Measurements from ENCODE around the gene AP1M1.
"Not testable (repeated sequence)": the region's sequence is repeated elsewhere in the genome, so short reads cannot be mapped to it uniquely, and the experiment has no call there.

Gene AP1M1

DNA sequence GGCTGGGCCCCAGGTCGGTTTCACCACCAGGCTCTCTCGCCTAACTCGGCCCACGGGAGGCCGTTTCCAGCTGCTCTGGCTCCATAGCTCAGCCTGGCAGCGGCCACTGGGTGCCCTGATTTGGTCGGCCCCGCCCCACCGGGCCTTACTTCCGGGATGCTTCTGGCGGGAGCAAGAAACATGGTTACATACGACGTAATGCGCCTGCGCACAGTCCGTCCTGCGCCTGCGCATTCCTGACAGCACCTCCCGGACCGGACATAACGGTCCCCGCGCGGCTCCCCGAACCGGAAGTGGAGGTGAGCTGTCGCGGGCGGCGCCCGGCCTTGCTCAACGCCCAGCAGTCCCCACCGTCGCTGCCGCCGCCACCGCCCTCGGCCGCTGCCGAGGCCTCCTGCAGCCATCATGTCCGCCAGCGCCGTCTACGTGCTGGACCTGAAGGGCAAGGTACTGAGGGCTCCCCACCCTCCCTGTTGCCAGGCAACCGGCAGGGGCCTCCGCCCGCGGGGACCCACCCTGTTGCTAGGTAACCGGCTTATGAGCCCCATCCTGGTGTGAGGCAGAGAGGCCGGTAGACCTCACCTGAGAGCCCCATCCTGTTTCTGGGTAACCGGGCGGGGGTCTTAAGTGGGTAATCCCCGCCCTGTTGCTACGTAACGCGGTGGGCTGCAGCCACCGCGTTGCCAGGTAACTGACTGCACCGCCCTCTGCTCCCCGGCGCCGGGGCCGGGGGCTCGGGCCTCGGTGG lies at the start of gene AP1M1:
Gene AP1M1 (plus strand): TSS at position 290 of the 748 bp plus-strand sequence. CDS start 116 bp downstream, at position 406.
- DNase-seq (ENCODE audit: low read depth in 2 of 2): peak; percentile 96 to 99

- no peak for DNase-seq (ENCODE audit: low read depth in 2 of 2)
These were observed 49.1 kb upstream of the AP1M1 start for GRCh38 chr19:16148443-16149229.

DNA sequence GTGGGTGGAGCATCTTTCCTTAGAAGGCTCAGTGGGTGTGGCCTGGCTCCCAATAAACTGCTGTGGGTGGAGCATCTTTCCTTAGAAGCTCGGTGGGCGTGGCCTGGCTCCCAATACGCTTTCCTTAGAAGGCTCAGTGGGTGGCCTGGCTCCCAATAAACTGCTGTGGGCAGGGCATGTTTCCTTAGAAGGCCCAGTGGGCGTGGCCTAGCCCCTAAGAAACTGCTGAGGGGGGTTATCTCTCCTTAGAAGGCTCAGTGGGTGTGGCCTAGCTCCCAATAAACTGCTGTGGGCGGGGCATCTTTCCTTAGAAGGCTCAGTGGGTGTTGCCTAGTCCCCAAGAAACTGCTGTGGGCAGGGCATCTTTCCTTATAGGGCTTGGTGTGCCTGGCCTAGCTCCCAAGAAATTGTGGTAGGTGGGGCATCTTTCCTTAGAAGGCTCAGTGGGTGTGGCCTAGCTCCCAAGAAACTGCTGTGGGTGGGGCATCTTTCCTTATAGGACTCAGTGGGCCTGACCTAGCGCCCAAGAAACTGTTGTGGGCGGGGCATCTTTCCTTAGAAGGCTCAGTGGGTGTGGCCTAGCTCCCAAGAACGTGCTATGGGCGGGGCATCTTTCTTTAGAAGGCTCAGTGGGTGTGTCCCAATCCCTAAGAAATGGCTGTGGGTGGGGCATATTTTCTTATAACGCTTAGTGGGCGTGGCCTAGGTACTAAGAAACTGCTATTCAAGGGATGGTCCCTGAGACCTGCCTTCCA lies 44.0 kb upstream of the AP1M1 start:
- DNase-seq (ENCODE audit: low read depth in 2 of 2): no peak

DNA sequence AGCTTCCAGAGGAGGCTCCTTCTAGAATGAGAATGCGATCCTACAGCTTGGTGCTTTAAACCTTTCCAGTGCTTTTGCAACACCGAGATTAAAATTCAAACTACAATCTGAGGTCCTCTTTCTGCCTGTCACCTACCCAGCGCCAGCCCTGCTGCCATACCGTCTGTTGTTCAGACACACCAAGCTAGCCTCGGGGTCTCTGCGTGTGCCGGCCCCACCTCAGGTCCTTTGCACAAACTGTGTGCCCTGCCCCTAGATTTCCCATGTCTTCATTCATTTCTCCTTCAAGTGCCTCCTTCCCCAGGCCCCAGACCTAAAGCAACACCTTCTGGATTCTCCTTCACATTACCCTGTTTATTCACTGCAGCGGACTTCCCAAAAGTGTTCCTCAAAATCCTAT lies 43.2 kb upstream of the AP1M1 start:
- DNase-seq (ENCODE audit: low read depth in 2 of 2): no peak

DNA sequence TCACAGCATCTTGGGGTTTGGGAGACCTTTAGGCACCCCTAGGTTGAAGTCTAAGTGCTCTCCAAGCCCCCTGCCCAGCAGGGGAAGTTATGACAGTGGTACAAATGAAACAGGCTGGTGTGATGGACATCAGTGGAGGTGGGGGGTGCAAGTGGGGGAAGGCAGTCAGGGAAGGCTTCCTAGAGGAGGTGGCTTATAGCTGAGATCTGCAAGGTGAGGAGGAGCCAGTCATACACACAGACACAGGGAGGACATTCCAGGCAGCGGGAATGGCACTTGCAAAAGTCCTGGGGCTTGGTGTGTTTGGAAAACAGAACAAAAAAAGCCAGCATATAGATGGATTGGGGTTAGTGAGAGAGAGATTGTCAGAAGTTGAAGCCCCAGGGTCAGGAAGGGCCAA lies 42.6 kb upstream of the AP1M1 start:
- no peak for DNase-seq (ENCODE audit: low read depth in 2 of 2)

DNA sequence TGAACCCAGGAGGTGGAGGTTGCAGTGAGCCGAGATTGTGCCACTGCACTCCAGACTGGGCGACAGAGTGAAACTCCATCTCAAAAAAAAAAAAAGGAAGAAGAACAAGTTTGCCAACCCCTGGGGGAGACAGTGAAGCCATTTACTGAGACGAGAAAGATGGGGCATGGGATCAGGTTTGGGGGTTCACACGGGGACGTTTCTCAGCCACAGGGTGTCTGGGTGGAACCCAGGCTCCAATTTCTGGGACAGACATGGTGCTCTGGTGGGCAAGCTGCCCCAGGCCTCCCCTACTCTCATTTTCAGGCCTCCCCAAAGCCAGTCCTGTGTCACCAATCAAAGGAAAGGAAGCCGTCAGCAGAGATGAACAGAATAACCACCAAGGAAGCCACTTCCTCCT lies 40.8 kb upstream of the AP1M1 start:
- DNase-seq (ENCODE audit: low read depth in 2 of 2): no peak

DNA sequence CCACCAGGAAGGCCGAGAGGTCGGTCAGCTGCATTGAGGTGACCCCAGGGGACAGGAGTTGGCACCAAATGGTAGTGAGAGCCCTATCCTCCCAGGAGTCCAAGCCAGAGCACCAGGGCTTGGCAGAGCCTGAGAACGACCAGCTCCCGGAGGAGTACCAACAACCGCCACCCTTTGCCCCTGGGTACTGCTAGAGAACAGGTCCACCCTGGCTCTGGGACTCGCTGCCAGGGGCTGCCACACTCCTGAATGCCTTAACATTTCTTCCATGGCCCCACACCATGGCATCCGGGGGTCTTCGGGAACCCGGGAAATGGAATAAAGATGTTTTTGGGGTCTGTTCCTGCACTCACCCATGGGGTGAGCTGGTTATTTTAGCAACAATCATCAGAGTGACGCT lies 40.1 kb upstream of the AP1M1 start:
- DNase-seq (ENCODE audit: low read depth in 2 of 2): no peak

- DNase-seq (ENCODE audit: low read depth in 2 of 2): no peak
These were observed 38.1 kb upstream of the AP1M1 start for GRCh38 chr19:16159655-16160054.

DNA sequence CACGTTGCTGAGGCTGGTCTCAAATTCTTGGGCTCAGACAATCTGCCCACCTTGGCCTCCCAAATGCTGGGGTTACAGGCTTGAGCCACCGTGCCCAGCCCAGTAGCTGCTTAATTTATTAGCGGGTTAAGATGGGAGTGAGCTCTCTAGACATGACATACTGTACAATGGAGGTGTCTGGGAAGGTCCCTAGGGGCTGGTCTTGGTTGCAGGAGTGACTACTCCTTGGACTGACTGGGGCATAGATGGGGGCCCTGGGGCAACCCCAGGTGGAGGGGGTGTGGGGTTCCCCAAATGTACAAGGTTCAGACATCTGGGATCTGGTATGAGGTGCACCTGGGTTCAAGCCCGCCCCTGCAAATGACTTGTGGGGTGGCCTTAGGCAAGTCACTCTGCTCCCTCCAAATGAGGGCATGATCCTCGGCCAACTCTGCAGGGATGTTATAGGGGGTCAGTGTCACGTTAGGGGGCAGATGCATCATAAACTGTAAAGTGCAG lies 37.2 kb upstream of the AP1M1 start:
- no peak for DNase-seq (ENCODE audit: low read depth in 2 of 2)

- peak in 1 of 2 donors; percentile 16 for DNase-seq (ENCODE audit: low read depth in 2 of 2)
These were observed 36.7 kb upstream of the AP1M1 start for GRCh38 chr19:16160943-16161560.

- DNase-seq (ENCODE audit: low read depth in 2 of 2): no peak
These were observed 35.9 kb upstream of the AP1M1 start for GRCh38 chr19:16161840-16162239.

GRCh38 chr19:16164222-16164890 lies 33.4 kb upstream of the AP1M1 start:
- DNase-seq (ENCODE audit: low read depth in 2 of 2): no peak

- no peak for DNase-seq (ENCODE audit: low read depth in 2 of 2)
These were observed 31.3 kb upstream of the AP1M1 start for GRCh38 chr19:16166417-16166816.

DNA sequence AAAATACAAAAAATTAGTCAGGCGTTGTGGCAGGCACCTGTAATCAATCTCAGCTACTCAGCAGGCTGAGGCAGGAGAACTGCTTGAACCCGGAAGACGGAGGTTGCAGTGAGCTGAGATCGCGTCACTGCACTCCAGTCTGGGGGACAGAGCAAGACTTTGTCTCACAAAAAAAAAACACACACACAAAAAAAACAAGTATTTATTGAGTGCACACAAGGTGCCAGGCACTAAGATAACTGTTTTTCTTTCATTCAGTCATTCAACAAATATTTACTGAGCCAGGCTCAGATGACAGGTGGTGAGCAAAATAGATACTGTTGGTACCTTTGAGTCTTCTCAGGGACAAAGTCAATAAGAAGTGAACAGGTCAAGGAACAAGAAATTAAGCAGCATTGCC lies 30.7 kb upstream of the AP1M1 start:
- no peak for DNase-seq (ENCODE audit: low read depth in 2 of 2)

DNA sequence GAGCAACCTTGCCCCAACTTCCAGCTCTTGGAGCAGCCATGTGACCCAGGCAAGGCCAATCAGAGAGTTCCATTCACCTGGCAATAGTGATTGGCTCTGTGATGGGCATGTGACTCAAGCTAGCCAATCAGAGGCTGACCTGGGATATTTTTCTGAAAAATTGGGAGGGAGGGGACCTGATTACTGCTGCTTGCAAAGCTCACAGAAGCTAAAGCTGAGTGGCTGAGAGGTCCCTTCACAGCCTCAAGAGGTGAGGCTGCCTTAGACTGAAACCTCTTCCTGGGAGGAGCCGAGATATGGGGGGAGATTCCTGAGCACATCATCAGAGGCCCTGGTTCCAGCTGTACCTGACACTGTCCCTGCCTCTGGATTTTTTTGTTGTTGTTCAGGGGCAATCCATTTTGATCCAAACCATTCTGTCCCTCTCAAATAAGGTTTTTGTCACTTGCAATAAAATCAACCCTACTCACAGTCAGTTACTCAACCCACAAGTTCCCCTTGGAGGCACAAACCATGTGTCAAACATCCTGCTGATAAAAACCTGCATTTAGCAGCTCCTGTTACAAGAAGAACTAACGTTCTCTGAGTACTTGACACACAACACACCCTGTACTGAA lies 29.1 kb upstream of the AP1M1 start:
- DNase-seq (ENCODE audit: low read depth in 2 of 2): no peak

- DNase-seq (ENCODE audit: low read depth in 2 of 2): no peak
These were observed 27.6 kb upstream of the AP1M1 start for GRCh38 chr19:16170134-16170533.

DNA sequence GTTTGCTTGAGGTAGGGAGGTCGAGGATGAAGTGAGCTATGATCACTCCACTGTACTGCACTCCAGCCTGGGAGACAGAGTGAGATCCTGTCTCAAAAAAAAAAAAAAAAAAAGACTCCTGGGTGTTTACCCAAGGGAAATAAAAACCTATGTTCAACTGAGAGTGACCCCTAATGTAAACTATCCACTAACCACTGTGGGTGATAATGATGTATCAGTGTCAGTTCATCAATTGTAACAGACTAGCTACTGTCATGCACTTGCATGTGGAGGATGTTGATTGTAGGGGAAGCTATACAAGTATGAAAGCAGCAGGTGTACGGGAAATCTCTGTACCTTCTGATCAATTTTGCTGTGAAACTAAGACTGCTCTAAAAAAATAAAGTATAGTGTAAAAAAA lies 21.8 kb upstream of the AP1M1 start:
- DNase-seq (ENCODE audit: low read depth in 2 of 2): no peak

DNA sequence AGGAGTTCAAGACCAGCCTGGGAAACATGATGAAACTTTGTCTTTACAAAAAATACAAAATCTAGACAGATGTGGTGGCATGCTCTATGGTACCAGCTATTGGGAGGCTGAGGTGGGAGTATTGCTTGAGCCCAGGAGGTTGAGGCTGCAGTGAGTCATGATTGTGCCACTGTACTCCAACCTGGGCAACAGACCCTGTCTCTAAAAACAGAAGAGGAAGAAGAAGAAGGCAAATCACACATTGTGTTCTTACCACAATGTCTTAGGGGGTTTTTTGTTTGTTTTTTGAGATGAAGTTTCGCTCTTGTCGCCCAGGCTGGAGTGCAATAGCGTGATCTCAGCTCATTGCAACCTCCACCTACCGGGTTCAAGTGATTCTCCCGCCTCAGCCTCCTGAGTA lies 18.8 kb upstream of the AP1M1 start:
- not testable (repeated sequence) for DNase-seq (ENCODE audit: low read depth in 2 of 2)

DNA sequence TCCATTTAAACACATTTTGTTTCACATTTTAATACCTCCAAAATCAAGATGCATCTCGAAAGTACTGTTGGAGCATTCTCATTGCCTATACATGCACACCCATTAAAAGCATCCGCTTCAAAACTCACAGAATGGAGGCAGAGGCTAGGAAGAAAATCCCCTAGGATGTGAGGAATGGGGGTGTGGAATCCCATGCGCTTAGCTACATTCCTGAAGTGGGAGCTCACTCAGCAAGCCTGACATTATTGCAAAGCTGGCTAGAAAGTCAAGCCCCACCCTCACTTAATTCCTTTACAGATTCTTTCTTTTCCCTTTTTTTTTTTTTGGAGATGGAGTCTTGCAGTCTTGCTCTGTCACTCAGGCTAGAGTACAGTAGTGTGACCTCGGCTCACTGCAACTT lies 17.1 kb upstream of the AP1M1 start:
- no peak for DNase-seq (ENCODE audit: low read depth in 2 of 2)

GRCh38 chr19:16184665-16185122 lies 13.0 kb upstream of the AP1M1 start:
- DNase-seq (ENCODE audit: low read depth in 2 of 2): no peak
